Forelimb muscle (tissue), 1 donor: ENCODE measurements around the gene RTN3. TPM values are rescaled to one million over a fixed set of nuclear protein-coding genes. Genes with fewer than 3 reads are reported as not detected.

Experiments
- polyA plus RNA-seq: library from polyadenylated mRNA; unstranded; fragments of 120-200 nt; gene quantifications from one replicate; pipeline ENCODE4 v1.2.1, GENCODE V29; 2013; ENCODE audit not compliant: insufficient read length

Gene RTN3
- polyA plus RNA-seq, 1 donor = 50.2 TPM

Other genes starting within 250 kb of the RTN3 start
- 3.2 TPM for gene PLAAT5, start 190.3 kb upstream of the RTN3 start, polyA plus RNA-seq
- gene LGALS12, start 175.4 kb upstream of the RTN3 start, polyA plus RNA-seq = 0.37 TPM
- gene PLAAT4, start 144.7 kb upstream of the RTN3 start, polyA plus RNA-seq = 2.9 TPM
- not detected for gene PLAAT2, start 118.1 kb upstream of the RTN3 start, polyA plus RNA-seq
- gene PLAAT3, start 67.1 kb upstream of the RTN3 start, polyA plus RNA-seq = 61.0 TPM
- 13.6 TPM for gene ATL3, start 10.1 kb upstream of the RTN3 start, polyA plus RNA-seq
- 30.2 TPM for gene ZFTA, start 87.3 kb downstream of the RTN3 start, polyA plus RNA-seq
- 20.1 TPM for gene SPINDOC, start 132.0 kb downstream of the RTN3 start, polyA plus RNA-seq
- 16.7 TPM for gene MARK2, start 157.6 kb downstream of the RTN3 start, polyA plus RNA-seq
- 11.5 TPM for gene RCOR2, start 235.7 kb downstream of the RTN3 start, polyA plus RNA-seq